Panc1 (cell line): Measurements from ENCODE around the gene BTRC. TPM values are rescaled to one million over a fixed set of nuclear protein-coding genes. Genes with fewer than 3 reads are reported as not detected.

Experiments
- ATAC-seq: fragments of 200-7000 bp; cut with Tn5 transposase; 2 replicates; pipeline ENCODE4 v1.9.1; 2020; ENCODE audit warnings: mild to moderate bottlenecking, moderate library complexity
- BruUV-seq: library from RNA; stranded (reverse); fragments of 400-500 nt; replicated peaks from 2 replicates; lab custom pipeline; 2021; lab: Mats Ljungman, UMichigan
- CTCF ChIA-PET: fragments of 300-600 bp; sonication (Branson Sonifier 250); formaldehyde crosslinking; loops from one replicate; lab custom pipeline; 2022; ENCODE audit warnings: antibody characterized with exemption; lab: Charles Lee
- POLR2A ChIA-PET: fragments of 300-600 bp; sonication (Branson Sonifier 250); formaldehyde crosslinking; loops from one replicate; lab custom pipeline; 2022; ENCODE audit warnings: antibody characterized with exemption; lab: Charles Lee
- DNase-seq: peaks from one replicate; pipeline ENCODE4 v3.0.0-alpha.2; 2010; ENCODE audit warnings: low read depth, low spot score
- H3K27ac ChIP-seq: 2 replicates; pipeline ENCODE4 v1.5.1; 2011; ENCODE audit warnings: mild to moderate bottlenecking, low read length, inconsistent platforms
- H3K27me3 ChIP-seq: fragments of 200-500 bp; sonication (Bioruptor generic); 2 replicates; pipeline ENCODE4 v1.6.0; 2014; ENCODE audit warnings: low read length, inconsistent platforms; ENCODE audit not compliant: control insufficient read depth, insufficient read depth
- H3K36me3 ChIP-seq: fragments of 200-500 bp; sonication (Bioruptor generic); 2 replicates; pipeline ENCODE4 v1.5.1; 2014; ENCODE audit warnings: inconsistent platforms, mild to moderate bottlenecking, low read length, moderate library complexity; ENCODE audit not compliant: control insufficient read depth, insufficient read depth
- H3K4me1 ChIP-seq: 2 replicates; pipeline ENCODE4 v1.5.1; 2011; ENCODE audit warnings: inconsistent platforms, mild to moderate bottlenecking, low read length, moderate library complexity; ENCODE audit not compliant: control insufficient read depth, insufficient read depth
- H3K4me3 ChIP-seq, 2 experiments: 2 replicates each; pipeline ENCODE4 v1.5.1; 2011 to 2012; ENCODE audit warnings: low read depth in 2 of 2, low read length in 2 of 2, mild to moderate bottlenecking in 2 of 2, inconsistent platforms in 1 of 2, moderate library complexity in 1 of 2
- H3K9me3 ChIP-seq: fragments of 200-500 bp; sonication (Bioruptor generic); 2 replicates; pipeline ENCODE4 v1.5.1; 2014; ENCODE audit warnings: low read depth, mild to moderate bottlenecking, inconsistent platforms, low read length, moderate library complexity; ENCODE audit not compliant: control insufficient read depth, insufficient read depth
- POLR2AphosphoS5 ChIP-seq: IDR thresholded peaks from 2 replicates; pipeline ENCODE4 v1.6.1; 2012; ENCODE audit warnings: mild to moderate bottlenecking, low read depth, low read length, moderate library complexity
- SIN3A ChIP-seq: IDR thresholded peaks from 2 replicates; pipeline ENCODE4 v1.6.1; 2012; ENCODE audit warnings: low read depth, mild to moderate bottlenecking, low read length, moderate library complexity, borderline replicate concordance; ENCODE audit not compliant: insufficient read depth
- TCF7L2 ChIP-seq: IDR thresholded peaks from 2 replicates; pipeline ENCODE4 v1.6.1; 2011; ENCODE audit warnings: mild to moderate bottlenecking, low read depth, low read length, inconsistent platforms
- in situ Hi-C: cut with HindIII; loops from 2 replicates; pipeline ENCODE4 v1.10.0; 2016; ENCODE audit warnings: low sequenced_read_pairs, low pct_unique_long_range_greater_than_20kb
- intact Hi-C: fragments of 100-400 bp; cut with micrococcal nuclease; formaldehyde crosslinking; loops from one replicate; pipeline ENCODE4 v1.10.0; 2022; ENCODE audit not compliant: unreplicated experiment
- total RNA-seq: library from RNA; stranded (reverse); gene quantifications from one replicate; pipeline ENCODE4 v1.2.1, GENCODE V29; 2021; ENCODE audit not compliant: unreplicated experiment
- TF ChIP-seq, protein P1 (sequence below), 2 experiments: IDR thresholded peaks; 2 replicates each; pipeline ENCODE4 v1.6.1; 2011 to 2012; ENCODE audit warnings: low read depth in 2 of 2, control low read depth in 1 of 2, low read length in 1 of 2, mild to moderate bottlenecking in 1 of 2, moderate library complexity in 1 of 2; ENCODE audit not compliant: insufficient read depth in 1 of 2
- TF ChIP-seq, protein P2 (sequence below): fragments of 450-650 bp; IDR thresholded peaks from 2 replicates; pipeline ENCODE4 v1.5.1; 2017; ENCODE audit warnings: mild to moderate bottlenecking

The BTRC gene
- total RNA-seq, 1 experiment from 2014 or later: 22.1 TPM

GRCh38 chr10:101563007-101563406 is 209.0 kb downstream of the BTRC start:
- DNase-seq: no peak
- H3K4me3 ChIP-seq: no peak overlapping the region
- H3K36me3 ChIP-seq: no peaks in the 10 kb centered on the region
- CTCF ChIA-PET: interaction anchor here (0.6 kb wide), 1 partner anchor 263 kb away, joined by 4 read pairs; no protein-coding TSS in a partner anchor
- peaks cover 7% of the 10 kb centered on the region for H3K27me3 ChIP-seq
- POLR2A ChIA-PET: no interaction called here
- TF ChIP-seq POLR2AphosphoS5: no peak
- TF ChIP-seq, protein P1, sequence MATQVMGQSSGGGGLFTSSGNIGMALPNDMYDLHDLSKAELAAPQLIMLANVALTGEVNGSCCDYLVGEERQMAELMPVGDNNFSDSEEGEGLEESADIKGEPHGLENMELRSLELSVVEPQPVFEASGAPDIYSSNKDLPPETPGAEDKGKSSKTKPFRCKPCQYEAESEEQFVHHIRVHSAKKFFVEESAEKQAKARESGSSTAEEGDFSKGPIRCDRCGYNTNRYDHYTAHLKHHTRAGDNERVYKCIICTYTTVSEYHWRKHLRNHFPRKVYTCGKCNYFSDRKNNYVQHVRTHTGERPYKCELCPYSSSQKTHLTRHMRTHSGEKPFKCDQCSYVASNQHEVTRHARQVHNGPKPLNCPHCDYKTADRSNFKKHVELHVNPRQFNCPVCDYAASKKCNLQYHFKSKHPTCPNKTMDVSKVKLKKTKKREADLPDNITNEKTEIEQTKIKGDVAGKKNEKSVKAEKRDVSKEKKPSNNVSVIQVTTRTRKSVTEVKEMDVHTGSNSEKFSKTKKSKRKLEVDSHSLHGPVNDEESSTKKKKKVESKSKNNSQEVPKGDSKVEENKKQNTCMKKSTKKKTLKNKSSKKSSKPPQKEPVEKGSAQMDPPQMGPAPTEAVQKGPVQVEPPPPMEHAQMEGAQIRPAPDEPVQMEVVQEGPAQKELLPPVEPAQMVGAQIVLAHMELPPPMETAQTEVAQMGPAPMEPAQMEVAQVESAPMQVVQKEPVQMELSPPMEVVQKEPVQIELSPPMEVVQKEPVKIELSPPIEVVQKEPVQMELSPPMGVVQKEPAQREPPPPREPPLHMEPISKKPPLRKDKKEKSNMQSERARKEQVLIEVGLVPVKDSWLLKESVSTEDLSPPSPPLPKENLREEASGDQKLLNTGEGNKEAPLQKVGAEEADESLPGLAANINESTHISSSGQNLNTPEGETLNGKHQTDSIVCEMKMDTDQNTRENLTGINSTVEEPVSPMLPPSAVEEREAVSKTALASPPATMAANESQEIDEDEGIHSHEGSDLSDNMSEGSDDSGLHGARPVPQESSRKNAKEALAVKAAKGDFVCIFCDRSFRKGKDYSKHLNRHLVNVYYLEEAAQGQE (IDR thresholded peaks at IDR 0.05; ENCODE audit: insufficient read depth in 1 of 2, low read depth in 2 of 2, low read length in 1 of 2): no peak
- no peak for TF ChIP-seq TCF7L2
- TF ChIP-seq, protein P2, sequence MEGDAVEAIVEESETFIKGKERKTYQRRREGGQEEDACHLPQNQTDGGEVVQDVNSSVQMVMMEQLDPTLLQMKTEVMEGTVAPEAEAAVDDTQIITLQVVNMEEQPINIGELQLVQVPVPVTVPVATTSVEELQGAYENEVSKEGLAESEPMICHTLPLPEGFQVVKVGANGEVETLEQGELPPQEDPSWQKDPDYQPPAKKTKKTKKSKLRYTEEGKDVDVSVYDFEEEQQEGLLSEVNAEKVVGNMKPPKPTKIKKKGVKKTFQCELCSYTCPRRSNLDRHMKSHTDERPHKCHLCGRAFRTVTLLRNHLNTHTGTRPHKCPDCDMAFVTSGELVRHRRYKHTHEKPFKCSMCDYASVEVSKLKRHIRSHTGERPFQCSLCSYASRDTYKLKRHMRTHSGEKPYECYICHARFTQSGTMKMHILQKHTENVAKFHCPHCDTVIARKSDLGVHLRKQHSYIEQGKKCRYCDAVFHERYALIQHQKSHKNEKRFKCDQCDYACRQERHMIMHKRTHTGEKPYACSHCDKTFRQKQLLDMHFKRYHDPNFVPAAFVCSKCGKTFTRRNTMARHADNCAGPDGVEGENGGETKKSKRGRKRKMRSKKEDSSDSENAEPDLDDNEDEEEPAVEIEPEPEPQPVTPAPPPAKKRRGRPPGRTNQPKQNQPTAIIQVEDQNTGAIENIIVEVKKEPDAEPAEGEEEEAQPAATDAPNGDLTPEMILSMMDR: no peak
- no peak for TF ChIP-seq SIN3A
- H3K9me3 ChIP-seq: no peaks in the 10 kb centered on the region
- no peaks in the 10 kb centered on the region for H3K4me1 ChIP-seq
- no peak overlapping the region for H3K27ac ChIP-seq
- no TSS peak for BruUV-seq
- no peak for ATAC-seq
- in situ Hi-C loops (no loop called here), intact Hi-C loops (no loop called here)

- no peak for ATAC-seq
- H3K27me3 ChIP-seq: peaks cover 7% of the 10 kb centered on the region
- DNase-seq: no peak
- ChIA-PET CTCF (interaction anchor here (0.6 kb wide), 1 partner anchor 264 kb away, joined by 4 read pairs; no protein-coding TSS in a partner anchor), POLR2A (no interaction called here)
- TF ChIP-seq SIN3A (no peak), POLR2AphosphoS5 (no peak), TCF7L2 (no peak)
- TF ChIP-seq, protein P1 (IDR thresholded peaks at IDR 0.05; ENCODE audit: insufficient read depth in 1 of 2, low read depth in 2 of 2, low read length in 1 of 2): no peak
- TF ChIP-seq, protein P2: no peak
- no peak overlapping the region for H3K4me3 ChIP-seq
- no TSS peak for BruUV-seq
- intact Hi-C loops: no loop called here
- no peaks in the 10 kb centered on the region for H3K9me3 ChIP-seq
- H3K36me3 ChIP-seq: no peaks in the 10 kb centered on the region
- in situ Hi-C loops: no loop called here
- H3K27ac ChIP-seq: no peak overlapping the region
- no peaks in the 10 kb centered on the region for H3K4me1 ChIP-seq
Measured at GRCh38 chr10:101563497-101564040, 209.6 kb downstream of the BTRC start.
